H9 (cell line): ENCODE measurements around the gene EFCAB6. TPM values are rescaled to one million over a fixed set of nuclear protein-coding genes. Genes with fewer than 3 reads are reported as not detected.

Source experiments
- DNase-seq: peaks from one replicate; pipeline ENCODE4 v3.0.0-alpha.2; 2017
- H2AFZ ChIP-seq: one replicate; pipeline ENCODE4 v1.6.1; 2013; ENCODE audit warnings: mild to moderate bottlenecking, low read length, control low read depth, moderate library complexity
- H2AK5ac ChIP-seq: 2 replicates; pipeline ENCODE4 v1.6.1; 2013; ENCODE audit warnings: low read length, control low read depth, mixed read lengths; ENCODE audit not compliant: insufficient read length
- H2BK120ac ChIP-seq: one replicate; pipeline ENCODE4 v1.6.1; 2013; ENCODE audit warnings: low read depth, mild to moderate bottlenecking, low read length, control low read depth, inconsistent platforms; ENCODE audit not compliant: poor library complexity, severe bottlenecking
- H2BK12ac ChIP-seq: 2 replicates; pipeline ENCODE4 v1.6.1; 2013; ENCODE audit warnings: low read length, control low read depth, mixed read lengths, low read depth; ENCODE audit not compliant: insufficient read length
- H2BK15ac ChIP-seq: 2 replicates; pipeline ENCODE4 v1.6.1; 2013; ENCODE audit warnings: low read depth, low read length, control low read depth
- H2BK20ac ChIP-seq: one replicate; pipeline ENCODE4 v1.6.1; 2013; ENCODE audit warnings: low read depth, mild to moderate bottlenecking, low read length, control low read depth, inconsistent platforms; ENCODE audit not compliant: poor library complexity, severe bottlenecking
- H2BK5ac ChIP-seq: 2 replicates; pipeline ENCODE4 v1.6.1; 2013; ENCODE audit warnings: low read length, control low read depth, mixed read lengths; ENCODE audit not compliant: insufficient read length
- H3K14ac ChIP-seq: 2 replicates; pipeline ENCODE4 v1.6.1; 2013; ENCODE audit warnings: low read length, control low read depth; ENCODE audit not compliant: insufficient read depth
- H3K18ac ChIP-seq: 2 replicates; pipeline ENCODE4 v1.6.1; 2013; ENCODE audit warnings: low read depth, mild to moderate bottlenecking, mixed read lengths, low read length, control low read depth; ENCODE audit not compliant: insufficient read length
- H3K23ac ChIP-seq: 2 replicates; pipeline ENCODE4 v1.6.1; 2013; ENCODE audit warnings: low read length, control low read depth, mixed read lengths, low read depth; ENCODE audit not compliant: insufficient read length
- H3K23me2 ChIP-seq: 2 replicates; pipeline ENCODE4 v1.6.1; 2013; ENCODE audit warnings: low read depth, mild to moderate bottlenecking, mixed read lengths, low read length, control low read depth; ENCODE audit not compliant: insufficient read length, poor library complexity, severe bottlenecking
- H3K27ac ChIP-seq: 2 replicates; pipeline ENCODE4 v1.5.1; 2013; ENCODE audit warnings: low read length, control low read depth, mixed read lengths, low read depth; ENCODE audit not compliant: insufficient read length
- H3K27me3 ChIP-seq: 2 replicates; pipeline ENCODE4 v1.6.1; 2013; ENCODE audit warnings: low read length, control low read depth, inconsistent platforms; ENCODE audit not compliant: insufficient read depth
- H3K4ac ChIP-seq: 2 replicates; pipeline ENCODE4 v1.6.1; 2013; ENCODE audit warnings: low read depth, mild to moderate bottlenecking, control low read depth, inconsistent platforms, low read length, moderate library complexity
- H3K4me1 ChIP-seq: 2 replicates; pipeline ENCODE4 v1.6.1; 2013; ENCODE audit warnings: low read length, control low read depth, inconsistent platforms; ENCODE audit not compliant: insufficient read depth
- H3K4me2 ChIP-seq: 2 replicates; pipeline ENCODE4 v1.6.1; 2013; ENCODE audit warnings: low read length, control low read depth, mixed read lengths; ENCODE audit not compliant: insufficient read length, insufficient read depth
- H3K56ac ChIP-seq: 2 replicates; pipeline ENCODE4 v1.6.1; 2013; ENCODE audit warnings: low read depth, mild to moderate bottlenecking, mixed read lengths, low read length, control low read depth; ENCODE audit not compliant: insufficient read length
- H3K79me1 ChIP-seq: 2 replicates; pipeline ENCODE4 v1.6.1; 2013; ENCODE audit warnings: low read depth, mild to moderate bottlenecking, moderate library complexity, low read length, control low read depth, inconsistent platforms; ENCODE audit not compliant: insufficient read depth, poor library complexity, severe bottlenecking
- H3K79me2 ChIP-seq: 2 replicates; pipeline ENCODE4 v1.6.1; 2013; ENCODE audit warnings: low read length, control low read depth, inconsistent platforms; ENCODE audit not compliant: insufficient read depth
- H3K9ac ChIP-seq: 2 replicates; pipeline ENCODE4 v1.6.1; 2013; ENCODE audit warnings: low read length, control low read depth, mixed read lengths; ENCODE audit not compliant: insufficient read length; ENCODE audit errors: extremely low read depth
- H3K9me3 ChIP-seq: one replicate; pipeline ENCODE4 v1.6.1; 2013; ENCODE audit warnings: low read depth, low read length, inconsistent platforms; ENCODE audit not compliant: control insufficient read depth
- H3T11ph ChIP-seq: one replicate; pipeline ENCODE4 v1.6.1; 2013; ENCODE audit warnings: mild to moderate bottlenecking, low read length, control low read depth, inconsistent platforms
- H4K20me1 ChIP-seq: one replicate; pipeline ENCODE4 v1.6.1; 2013; ENCODE audit not compliant: control insufficient read depth, insufficient read length, insufficient read depth
- H4K5ac ChIP-seq: 2 replicates; pipeline ENCODE4 v1.6.1; 2013; ENCODE audit warnings: low read depth, mild to moderate bottlenecking, mixed read lengths, low read length, control low read depth; ENCODE audit not compliant: insufficient read length
- H4K8ac ChIP-seq: replicated peaks from 2 replicates; pipeline ENCODE4 v1.6.1; 2013; ENCODE audit warnings: low read length, control low read depth, mixed read lengths, low read depth; ENCODE audit not compliant: insufficient read length
- H4K91ac ChIP-seq: 2 replicates; pipeline ENCODE4 v1.6.1; 2013; ENCODE audit warnings: low read depth, mild to moderate bottlenecking, moderate library complexity, mixed read lengths, low read length, control low read depth; ENCODE audit not compliant: insufficient read length
- H3K27ac Mint-ChIP-seq, 3 experiments: 2 replicates in 2 of 3; 3 replicates in 1 of 3; pipeline ENCODE4 v1.8.0; 2020 to 2021; ENCODE audit warnings: mixed read lengths in 3 of 3, mild to moderate bottlenecking in 1 of 3, moderate library complexity in 1 of 3
- H3K27me3 Mint-ChIP-seq: 2 replicates; pipeline ENCODE4 v1.8.0; 2021; ENCODE audit warnings: low read depth, mild to moderate bottlenecking, moderate library complexity, mixed read lengths
- H3K36me3 Mint-ChIP-seq, 3 experiments: 2 replicates in 2 of 3; 3 replicates in 1 of 3; pipeline ENCODE4 v1.8.0; 2020 to 2021; ENCODE audit warnings: low read depth in 3 of 3, mixed read lengths in 3 of 3; ENCODE audit not compliant: insufficient read depth in 1 of 3
- H3K4me1 Mint-ChIP-seq, 2 experiments: 2 replicates each; pipeline ENCODE4 v1.8.0; 2020; ENCODE audit warnings: mixed read lengths in 2 of 2
- H3K4me3 Mint-ChIP-seq, 2 experiments: 2 replicates in 1 of 2; 3 replicates in 1 of 2; pipeline ENCODE4 v1.8.0; 2020 to 2021; ENCODE audit warnings: mild to moderate bottlenecking in 2 of 2, mixed read lengths in 2 of 2, moderate library complexity in 1 of 2
- H3K9me3 Mint-ChIP-seq, 2 experiments: 2 replicates in 1 of 2; 3 replicates in 1 of 2; pipeline ENCODE4 v1.8.0; 2020; ENCODE audit warnings: mild to moderate bottlenecking in 2 of 2, mixed read lengths in 2 of 2, moderate library complexity in 1 of 2
- CTCF ChIP-seq: fragments of 200-600 bp; sonication (generic); conservative IDR thresholded peaks from 3 replicates; pipeline ENCODE4 v1.8.0; 2021; ENCODE audit warnings: antibody characterized with exemption, mild to moderate bottlenecking
- WGBS: extraction: QIAGEN DNeasy Blood & Tissue Kit; methylation state at CpG from one replicate; pipeline ENCODE4 v1.1.7; 2013; ENCODE audit warnings: missing lambda C conversion rate, low lambda C conversion rate, mixed read lengths; ENCODE audit not compliant: insufficient read length; ENCODE audit errors: extremely low coverage; 5-methylcytosine and 5-hydroxymethylcytosine counted together
- total RNA-seq: library from RNA; stranded (reverse); gene quantifications from 2 replicates; pipeline ENCODE4 v1.2.1, GENCODE V29; 2021

Gene EFCAB6
- total RNA-seq, 1 experiment from 2014 or later = 0.31 TPM

- TF ChIP-seq CTCF = no peak
- Histone ChIP-seq H4K5ac (no peak overlapping the region), H3K23me2 (no peaks in the 10 kb centered on the region), H3T11ph (no peak overlapping the region), H3K23ac (no peak overlapping the region), H2BK12ac (no peak overlapping the region), H4K91ac (no peak overlapping the region), H3K4me1 (peaks cover 2% of the 10 kb centered on the region; the same call in 1 of the 2 replicates), H3K9ac (no peak overlapping the region), H3K4ac (no peak overlapping the region), H3K27me3 (no peaks in the 10 kb centered on the region), H3K18ac (no peak overlapping the region), H3K79me1 (no peaks in the 10 kb centered on the region), H2BK20ac (peak overlapping the region; percentile 49), H3K79me2 (no peaks in the 10 kb centered on the region), H2AK5ac (no peak overlapping the region), H2BK120ac (no peak overlapping the region), H2BK5ac (no peak overlapping the region), H3K27ac (no peak overlapping the region), H3K14ac (no peak overlapping the region), H2BK15ac (no peak overlapping the region), H2AFZ (no peak overlapping the region), H3K4me2 (peak overlapping the region; percentile 28), H4K8ac (no peak overlapping the region), H3K56ac (no peak overlapping the region), H4K20me1 (no peaks in the 10 kb centered on the region), H3K9me3 (no peaks in the 10 kb centered on the region)
- H3K27me3 Mint-ChIP-seq = no peaks in the 10 kb centered on the region; the same call in 1 of the 2 replicates
- no peak overlapping the region for H3K4me3 Mint-ChIP-seq
- no peak for DNase-seq
- H3K36me3 Mint-ChIP-seq = peaks cover 10 to 30% (median 13%) of the 10 kb centered on the region in 3 experiments
- WGBS = no CpG with 5 or more reads among the region's 4 CpGs
- no peak overlapping the region; a peak in 1 of 7 replicates for H3K27ac Mint-ChIP-seq
- peaks cover 24 to 25% of the 10 kb centered on the region in 2 experiments for H3K4me1 Mint-ChIP-seq
- peaks cover 28 to 37% of the 10 kb centered on the region in 2 experiments for H3K9me3 Mint-ChIP-seq
Observed at GRCh38 chr22:43706571-43707328, 105.4 kb downstream of the EFCAB6 start.
